Sigmoid colon (tissue), 3 donors: ENCODE data around the gene SCGN.

Source experiments
- POLR2A ChIP-seq, 2 donors: fragments of 450-650 bp; IDR thresholded peaks; one replicate each; pipeline ENCODE4 v1.6.1; 2016; ENCODE audit warnings: antibody characterized with exemption in 2 of 2, mild to moderate bottlenecking in 2 of 2, moderate library complexity in 2 of 2
- TF ChIP-seq, protein P1 (sequence below), 4 experiments: fragments of 450-650 bp in 3 of 4; fragments of 200-600 bp in 1 of 4; IDR thresholded peaks; one replicate each; pipeline ENCODE4 v1.5.1; 2016 to 2019; ENCODE audit warnings: antibody characterized with exemption in 4 of 4, mild to moderate bottlenecking in 3 of 4, moderate library complexity in 2 of 4

- TF ChIP-seq POLR2A (IDR thresholded peaks at IDR 0.05), result no peak
- TF ChIP-seq, protein P1, sequence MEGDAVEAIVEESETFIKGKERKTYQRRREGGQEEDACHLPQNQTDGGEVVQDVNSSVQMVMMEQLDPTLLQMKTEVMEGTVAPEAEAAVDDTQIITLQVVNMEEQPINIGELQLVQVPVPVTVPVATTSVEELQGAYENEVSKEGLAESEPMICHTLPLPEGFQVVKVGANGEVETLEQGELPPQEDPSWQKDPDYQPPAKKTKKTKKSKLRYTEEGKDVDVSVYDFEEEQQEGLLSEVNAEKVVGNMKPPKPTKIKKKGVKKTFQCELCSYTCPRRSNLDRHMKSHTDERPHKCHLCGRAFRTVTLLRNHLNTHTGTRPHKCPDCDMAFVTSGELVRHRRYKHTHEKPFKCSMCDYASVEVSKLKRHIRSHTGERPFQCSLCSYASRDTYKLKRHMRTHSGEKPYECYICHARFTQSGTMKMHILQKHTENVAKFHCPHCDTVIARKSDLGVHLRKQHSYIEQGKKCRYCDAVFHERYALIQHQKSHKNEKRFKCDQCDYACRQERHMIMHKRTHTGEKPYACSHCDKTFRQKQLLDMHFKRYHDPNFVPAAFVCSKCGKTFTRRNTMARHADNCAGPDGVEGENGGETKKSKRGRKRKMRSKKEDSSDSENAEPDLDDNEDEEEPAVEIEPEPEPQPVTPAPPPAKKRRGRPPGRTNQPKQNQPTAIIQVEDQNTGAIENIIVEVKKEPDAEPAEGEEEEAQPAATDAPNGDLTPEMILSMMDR (IDR thresholded peaks at IDR 0.05), result no peak
Observed at GRCh38 chr6:25685251-25685650, 33.2 kb downstream of the SCGN start.
